GM18526 (cell line): ENCODE results near the gene IDI1.

Experiments
- POLR2A ChIP-seq: IDR thresholded peaks from 3 replicates; pipeline ENCODE4 v1.6.1; 2011; ENCODE audit not compliant: insufficient read length; ENCODE audit errors: extremely low read depth

IDI1 gene

DNA sequence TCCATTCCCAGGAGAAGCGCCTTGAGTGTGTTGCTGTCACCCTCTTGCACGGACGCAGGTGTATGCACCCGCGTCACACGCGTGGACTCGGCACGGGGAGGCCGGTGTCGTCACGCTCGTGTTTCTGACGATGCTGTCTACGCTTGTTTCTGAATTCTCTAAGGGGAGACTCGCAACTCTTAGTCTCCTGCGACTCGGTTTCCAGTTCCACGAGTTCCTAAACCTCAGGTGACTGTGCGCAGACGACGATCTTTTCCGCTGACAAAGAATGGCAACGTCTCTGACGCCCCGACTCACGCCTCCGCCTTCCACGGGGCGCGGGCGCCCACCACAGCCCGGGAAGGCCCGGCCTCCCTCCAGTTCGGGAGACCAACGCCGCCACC, 579 bp downstream of the IDI1 start:
- no peak for TF ChIP-seq POLR2A

- no peak for TF ChIP-seq POLR2A
Measured at GRCh38 chr10:1047937-1048336, 982 bp downstream of the IDI1 start.

GRCh38 chr10:1045415-1045814, 3.5 kb downstream of the IDI1 start:
- no peak for TF ChIP-seq POLR2A

DNA sequence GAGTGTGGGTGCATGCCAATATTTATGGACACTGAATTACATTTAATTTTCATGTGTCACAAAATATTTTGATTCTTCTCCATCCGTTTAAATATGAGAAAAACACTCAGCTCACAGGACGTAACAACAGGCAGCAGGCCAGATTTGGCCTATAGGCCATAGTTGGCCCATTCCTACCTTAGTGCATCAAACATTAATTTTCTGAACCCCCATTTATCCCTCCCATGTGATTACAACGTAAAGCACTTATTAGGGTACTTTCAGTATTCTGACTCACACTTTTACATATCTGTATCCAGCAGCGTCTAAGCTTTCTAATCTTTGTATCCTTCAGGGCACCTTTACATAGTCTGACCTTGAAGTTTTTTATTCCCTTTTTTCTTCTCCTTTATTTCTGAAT, 4.0 kb downstream of the IDI1 start:
- no peak for TF ChIP-seq POLR2A

- peak; percentile 3 for TF ChIP-seq POLR2A
Measured at GRCh38 chr10:1044146-1044545, 4.8 kb downstream of the IDI1 start.

DNA sequence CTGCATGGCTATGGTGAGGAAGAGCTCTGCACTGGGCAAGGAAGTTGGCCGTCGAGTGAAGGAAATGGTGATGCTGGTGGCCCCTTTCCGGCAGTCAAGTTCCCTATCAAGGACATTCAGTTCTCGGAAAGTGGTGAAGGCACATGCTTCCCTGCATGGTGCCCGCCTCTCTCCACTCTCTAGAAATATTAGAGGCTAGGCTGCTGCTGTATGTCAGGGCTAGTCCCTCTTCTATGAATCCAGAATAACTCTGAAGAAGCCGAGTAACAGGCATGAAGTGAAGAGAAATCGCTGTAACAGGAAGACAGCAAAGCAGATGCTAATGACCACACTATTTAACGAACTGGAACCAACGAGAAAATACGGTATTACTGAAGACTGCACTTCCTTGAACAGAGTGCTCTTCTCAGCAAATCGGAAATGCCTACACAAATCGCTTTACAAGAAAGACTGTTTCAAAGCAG, 5.4 kb downstream of the IDI1 start:
- peak; percentile 11 for TF ChIP-seq POLR2A

- TF ChIP-seq POLR2A = no peak
Measured at GRCh38 chr10:1041514-1041913, 7.4 kb downstream of the IDI1 start.

- no peak for TF ChIP-seq POLR2A
Measured at GRCh38 chr10:1040133-1040532, 8.8 kb downstream of the IDI1 start.

GRCh38 chr10:1037098-1037497, 11.8 kb downstream of the IDI1 start:
- TF ChIP-seq POLR2A = no peak

- TF ChIP-seq POLR2A = no peak
Measured at GRCh38 chr10:1036341-1036791, 12.6 kb downstream of the IDI1 start.

- no peak for TF ChIP-seq POLR2A
Measured at GRCh38 chr10:1035201-1035600, 13.7 kb downstream of the IDI1 start.

DNA sequence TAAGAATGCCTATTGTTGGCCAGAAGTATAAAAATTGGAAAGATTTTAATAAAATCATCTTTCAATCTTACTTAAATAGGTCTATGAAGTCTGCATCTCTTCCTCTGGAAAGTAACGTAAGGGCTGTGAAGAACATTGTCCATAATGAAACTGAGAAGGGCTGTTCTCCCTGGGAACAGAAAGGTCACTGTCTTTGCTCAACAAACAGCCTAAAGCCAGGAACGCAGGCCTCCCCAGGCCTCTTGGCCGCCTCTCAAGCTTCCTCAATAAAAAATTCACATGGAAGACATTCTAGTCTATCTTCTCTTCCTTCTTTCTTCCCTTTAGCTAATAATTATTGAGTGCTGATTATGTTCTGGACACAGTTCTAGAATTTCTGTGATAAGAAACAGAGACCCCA, 14.2 kb downstream of the IDI1 start:
- no peak for TF ChIP-seq POLR2A

DNA sequence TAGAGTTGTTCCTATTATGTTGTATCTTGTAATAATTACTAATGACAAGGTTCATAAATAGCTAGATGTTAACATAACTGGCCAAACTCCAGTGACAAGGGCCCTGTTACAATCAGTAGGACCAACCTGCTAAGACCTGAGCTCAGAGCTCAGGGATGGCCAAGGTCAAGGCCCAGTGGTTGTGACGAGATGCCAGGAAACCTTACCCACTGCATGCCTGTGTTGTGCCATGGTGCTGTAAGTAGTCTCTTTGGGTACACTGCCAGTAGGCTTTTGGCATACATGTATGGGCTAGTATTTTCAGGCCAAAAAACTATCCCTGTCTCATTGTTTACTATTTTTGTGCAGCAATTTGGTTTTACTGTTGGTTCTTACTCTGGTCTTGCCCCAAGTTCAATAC, 15.3 kb downstream of the IDI1 start:
- TF ChIP-seq POLR2A = no peak

GRCh38 chr10:1029838-1030237, 19.1 kb downstream of the IDI1 start:
- no peak for TF ChIP-seq POLR2A

GRCh38 chr10:1026578-1026977, 22.3 kb downstream of the IDI1 start:
- no peak for TF ChIP-seq POLR2A

DNA sequence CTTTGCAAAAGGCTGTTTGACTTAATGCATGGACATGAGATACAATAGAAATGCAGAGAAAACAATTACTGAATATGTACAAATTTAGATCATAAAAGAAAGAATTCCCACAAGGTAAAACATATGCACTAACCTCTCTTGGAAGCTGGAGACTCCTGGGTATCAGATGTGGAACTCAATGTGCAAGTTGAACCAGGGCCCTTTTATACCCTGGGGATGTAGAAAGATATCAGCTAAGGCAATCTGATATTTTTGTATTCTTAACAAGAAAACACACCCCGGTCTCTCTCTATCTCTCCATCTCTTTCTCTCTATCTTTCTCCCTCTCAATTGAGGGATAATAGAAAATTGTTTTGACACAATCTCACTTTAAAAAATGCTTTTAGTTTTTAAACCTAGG, 23.2 kb downstream of the IDI1 start, which contains the start of gene IDI2:
Gene IDI2, minus strand, starts transcription at position 177 of the 400 bp plus-strand sequence. CDS start 1,136 bp downstream, outside the sequence.
- no peak for TF ChIP-seq POLR2A

DNA sequence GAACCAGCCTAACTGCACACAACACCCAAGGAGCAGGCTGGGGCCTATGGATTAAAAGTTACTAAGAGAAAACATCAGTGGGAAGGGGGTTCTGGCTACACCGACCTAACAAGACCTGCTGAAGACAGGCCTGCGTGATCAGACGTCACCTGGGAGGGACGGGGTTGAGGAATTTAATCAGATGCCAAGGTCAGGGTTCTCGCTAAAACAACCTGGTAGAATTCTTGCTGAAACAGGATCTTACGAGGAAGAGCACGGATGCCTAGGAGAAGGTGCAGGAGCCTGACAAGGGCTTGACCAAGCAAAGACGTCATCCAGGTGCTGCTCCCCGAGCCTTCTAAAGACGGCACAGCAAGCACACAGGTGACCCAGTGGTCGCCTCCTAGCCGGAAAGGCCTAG, 24.8 kb downstream of the IDI1 start:
- no peak for TF ChIP-seq POLR2A

DNA sequence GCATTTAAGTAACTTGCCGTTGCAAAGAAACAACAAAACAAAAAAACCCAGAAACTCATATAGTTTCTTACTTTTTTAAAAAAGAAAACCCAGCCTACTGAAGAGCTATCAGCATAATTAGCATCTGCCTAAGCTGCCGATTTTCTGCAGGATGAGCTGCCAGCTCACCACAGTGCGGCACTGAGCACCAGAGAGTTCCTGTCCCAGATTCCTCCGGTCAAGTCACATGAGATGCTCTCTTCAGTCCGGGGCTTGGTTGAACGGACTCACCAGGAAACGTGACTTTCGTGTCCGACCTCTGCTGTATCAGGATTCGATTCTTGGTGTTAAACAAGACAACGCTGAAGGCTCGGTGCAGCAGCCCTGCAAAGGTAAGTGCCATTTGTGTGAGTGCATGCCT, 26.5 kb downstream of the IDI1 start:
- TF ChIP-seq POLR2A = no peak
